Vagina (tissue), 2 donors: ENCODE measurements around the gene PNMA8C. TPM values are rescaled to one million over a fixed set of nuclear protein-coding genes. Genes with fewer than 3 reads are reported as not detected.

Experiments
- DNase-seq, 2 donors: peaks; one replicate each; pipeline ENCODE4 v3.0.0-alpha.2; 2017; ENCODE audit errors: extremely low spot score in 2 of 2
- H3K27ac ChIP-seq: fragments of 200-600 bp; sonication (generic); one replicate; pipeline ENCODE4 v1.5.1; 2019
- H3K27me3 ChIP-seq: fragments of 200-600 bp; sonication (generic); one replicate; pipeline ENCODE4 v1.5.1; 2019
- H3K36me3 ChIP-seq, 2 donors: fragments of 200-600 bp; sonication (generic); one replicate each; pipeline ENCODE4 v1.5.1; 2017 to 2019
- H3K4me1 ChIP-seq: fragments of 200-600 bp; sonication (generic); one replicate; pipeline ENCODE4 v1.5.1; 2019
- H3K4me3 ChIP-seq, 2 donors: fragments of 200-600 bp; sonication (generic); 1 replicate in 1 of 2; 2 replicates in 1 of 2; pipeline ENCODE4 v1.5.1; 2016 to 2019
- H3K9me3 ChIP-seq: fragments of 200-600 bp; sonication (generic); one replicate; pipeline ENCODE4 v1.5.1; 2019
- POLR2A ChIP-seq, 2 donors: fragments of 450-650 bp; IDR thresholded peaks; one replicate each; pipeline ENCODE4 v1.6.1; 2017; ENCODE audit warnings: antibody characterized with exemption in 2 of 2, mild to moderate bottlenecking in 2 of 2, moderate library complexity in 2 of 2
- POLR2AphosphoS5 ChIP-seq, 2 donors: sonication (generic); formaldehyde crosslinking; IDR thresholded peaks; one replicate each; pipeline ENCODE4 v1.9.0; 2017; ENCODE audit warnings: antibody characterized with exemption in 2 of 2, mild to moderate bottlenecking in 2 of 2, low read depth in 1 of 2; ENCODE audit not compliant: insufficient read depth in 1 of 2
- intact Hi-C: fragments of 100-400 bp; cut with DNase I; formaldehyde crosslinking; loops from one replicate; pipeline ENCODE4 v1.15.1; 2023
- total RNA-seq: library from RNA; depleted of rRNA; stranded (reverse); fragments of >200 nt; gene quantifications from one replicate; pipeline ENCODE4 v1.2.3, GENCODE V29; 2016
- TF ChIP-seq, protein P1 (sequence below), 3 experiments: fragments of 450-650 bp in 2 of 3; fragments of 200-600 bp in 1 of 3; sonication (generic) in 1 of 3; IDR thresholded peaks; one replicate each; pipeline ENCODE4 v1.5.1; 2017 to 2019; ENCODE audit warnings: antibody characterized with exemption in 3 of 3, mild to moderate bottlenecking in 2 of 3, moderate library complexity in 2 of 3

PNMA8C gene
- total RNA-seq, 1 donor from 2014 or later = 0.25 TPM

DNA sequence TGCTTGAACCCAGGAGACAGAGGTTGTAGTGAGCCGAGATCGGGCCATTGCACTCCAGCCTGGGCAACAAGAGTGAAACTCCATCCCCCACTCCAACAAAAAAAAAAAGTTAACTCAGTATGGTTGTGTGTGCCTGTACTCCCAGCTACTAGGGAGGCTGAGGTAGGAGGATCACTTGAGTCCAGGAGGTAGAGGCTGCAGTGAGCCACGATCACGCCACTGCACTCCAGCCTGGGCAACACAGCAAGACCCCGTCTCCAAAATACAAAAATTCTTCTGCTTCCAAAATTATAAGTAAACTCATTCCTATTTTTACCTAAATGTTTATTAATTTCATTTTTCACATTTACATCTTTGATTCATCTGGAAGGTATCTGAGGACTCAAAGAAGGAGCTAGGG lies 28.2 kb upstream of the PNMA8C start:
- Histone ChIP-seq H3K4me3 (no peak overlapping the region), H3K9me3 (no peaks in the 10 kb centered on the region), H3K4me1 (no peaks in the 10 kb centered on the region), H3K27ac (no peak overlapping the region), H3K36me3 (no peaks in the 10 kb centered on the region), H3K27me3 (no peaks in the 10 kb centered on the region)
- TF ChIP-seq POLR2A (IDR thresholded peaks at IDR 0.05) = no peak
- TF ChIP-seq, protein P1, sequence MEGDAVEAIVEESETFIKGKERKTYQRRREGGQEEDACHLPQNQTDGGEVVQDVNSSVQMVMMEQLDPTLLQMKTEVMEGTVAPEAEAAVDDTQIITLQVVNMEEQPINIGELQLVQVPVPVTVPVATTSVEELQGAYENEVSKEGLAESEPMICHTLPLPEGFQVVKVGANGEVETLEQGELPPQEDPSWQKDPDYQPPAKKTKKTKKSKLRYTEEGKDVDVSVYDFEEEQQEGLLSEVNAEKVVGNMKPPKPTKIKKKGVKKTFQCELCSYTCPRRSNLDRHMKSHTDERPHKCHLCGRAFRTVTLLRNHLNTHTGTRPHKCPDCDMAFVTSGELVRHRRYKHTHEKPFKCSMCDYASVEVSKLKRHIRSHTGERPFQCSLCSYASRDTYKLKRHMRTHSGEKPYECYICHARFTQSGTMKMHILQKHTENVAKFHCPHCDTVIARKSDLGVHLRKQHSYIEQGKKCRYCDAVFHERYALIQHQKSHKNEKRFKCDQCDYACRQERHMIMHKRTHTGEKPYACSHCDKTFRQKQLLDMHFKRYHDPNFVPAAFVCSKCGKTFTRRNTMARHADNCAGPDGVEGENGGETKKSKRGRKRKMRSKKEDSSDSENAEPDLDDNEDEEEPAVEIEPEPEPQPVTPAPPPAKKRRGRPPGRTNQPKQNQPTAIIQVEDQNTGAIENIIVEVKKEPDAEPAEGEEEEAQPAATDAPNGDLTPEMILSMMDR (IDR thresholded peaks at IDR 0.05) = no peak
- TF ChIP-seq POLR2AphosphoS5 (IDR thresholded peaks at IDR 0.05; ENCODE audit: insufficient read depth in 1 of 2, low read depth in 1 of 2) = no peak
- DNase-seq = no peak
- intact Hi-C loops = no loop called here

DNA sequence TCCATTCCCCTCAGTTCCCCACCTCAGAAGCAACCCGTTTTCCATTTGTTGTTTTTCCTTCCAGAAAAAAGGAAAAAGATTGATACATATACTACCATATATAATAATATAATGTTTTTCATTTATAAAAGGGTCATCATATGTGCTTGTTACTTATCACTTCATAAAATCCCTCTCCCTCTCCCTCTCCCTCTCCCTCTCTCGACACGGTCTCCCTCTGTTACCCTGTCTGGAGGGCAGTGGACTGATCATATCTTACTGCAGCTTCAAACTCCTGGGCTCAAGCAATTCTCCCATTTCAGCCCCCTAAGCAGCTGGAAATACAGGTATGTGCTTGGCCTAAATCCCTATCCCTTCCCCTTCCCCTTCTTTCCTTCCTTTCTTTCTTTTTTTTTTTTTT lies 25.5 kb upstream of the PNMA8C start:
- Histone ChIP-seq H3K27ac (no peak overlapping the region), H3K4me1 (no peaks in the 10 kb centered on the region), H3K27me3 (no peaks in the 10 kb centered on the region), H3K9me3 (no peaks in the 10 kb centered on the region), H3K4me3 (no peak overlapping the region), H3K36me3 (no peaks in the 10 kb centered on the region)
- TF ChIP-seq POLR2A (IDR thresholded peaks at IDR 0.05) = no peak
- no peak for DNase-seq
- intact Hi-C loops = no loop called here

DNA sequence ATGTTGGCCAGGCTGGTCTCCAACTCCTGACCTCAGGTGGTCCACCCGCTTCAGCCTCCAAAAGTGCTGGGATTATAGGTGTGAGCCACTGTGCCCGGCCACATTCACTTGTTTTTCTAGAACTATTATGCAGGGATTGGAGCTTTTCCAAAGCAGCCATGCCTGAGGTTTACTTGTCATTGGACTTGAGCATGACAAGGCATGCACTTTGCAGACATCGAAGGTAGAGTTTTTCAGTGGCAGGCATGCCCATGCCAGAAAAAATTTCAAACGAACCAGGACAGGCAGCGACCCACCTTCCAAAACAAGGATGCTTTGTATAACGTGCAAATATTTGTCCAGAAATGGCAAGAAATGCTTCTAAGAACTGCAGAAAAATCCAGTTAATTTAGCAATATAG lies 24.9 kb upstream of the PNMA8C start:
- DNase-seq = no peak
- Histone ChIP-seq H3K9me3 (no peaks in the 10 kb centered on the region), H3K27me3 (no peaks in the 10 kb centered on the region), H3K4me3 (no peak overlapping the region), H3K36me3 (no peaks in the 10 kb centered on the region), H3K4me1 (no peaks in the 10 kb centered on the region), H3K27ac (no peak overlapping the region)
- intact Hi-C loops = no loop called here
- no peak for TF ChIP-seq POLR2A (IDR thresholded peaks at IDR 0.05)
- TF ChIP-seq, protein P1 (IDR thresholded peaks at IDR 0.05) = no peak
- TF ChIP-seq POLR2AphosphoS5 (IDR thresholded peaks at IDR 0.05; ENCODE audit: insufficient read depth in 1 of 2, low read depth in 1 of 2) = no peak

DNA sequence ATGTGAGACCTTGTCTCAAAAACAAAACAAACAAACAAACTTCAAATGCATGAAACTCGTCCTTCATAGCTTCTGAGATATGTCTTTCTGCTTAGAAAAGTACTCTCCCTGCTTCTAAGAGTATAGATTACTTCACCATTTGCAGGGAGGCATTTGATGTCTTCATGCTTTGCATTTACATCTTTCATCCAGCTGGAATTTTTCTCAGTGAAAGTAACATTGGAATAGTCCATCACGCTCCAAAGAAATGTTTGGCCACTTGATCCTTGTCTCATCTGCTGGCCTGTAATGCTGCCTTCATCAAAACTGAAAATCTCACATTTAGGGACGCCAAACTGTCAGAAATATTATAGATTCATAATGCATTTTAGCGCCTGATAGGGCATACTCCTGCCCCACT lies 23.4 kb upstream of the PNMA8C start:
- Histone ChIP-seq H3K4me1 (no peaks in the 10 kb centered on the region), H3K4me3 (no peak overlapping the region), H3K36me3 (no peaks in the 10 kb centered on the region), H3K27ac (no peak overlapping the region), H3K9me3 (no peaks in the 10 kb centered on the region), H3K27me3 (no peaks in the 10 kb centered on the region)
- DNase-seq = no peak
- intact Hi-C loops = no loop called here
- TF ChIP-seq, protein P1 (IDR thresholded peaks at IDR 0.05) = no peak
- no peak for TF ChIP-seq POLR2AphosphoS5 (IDR thresholded peaks at IDR 0.05; ENCODE audit: insufficient read depth in 1 of 2, low read depth in 1 of 2)
- TF ChIP-seq POLR2A (IDR thresholded peaks at IDR 0.05) = no peak

DNA sequence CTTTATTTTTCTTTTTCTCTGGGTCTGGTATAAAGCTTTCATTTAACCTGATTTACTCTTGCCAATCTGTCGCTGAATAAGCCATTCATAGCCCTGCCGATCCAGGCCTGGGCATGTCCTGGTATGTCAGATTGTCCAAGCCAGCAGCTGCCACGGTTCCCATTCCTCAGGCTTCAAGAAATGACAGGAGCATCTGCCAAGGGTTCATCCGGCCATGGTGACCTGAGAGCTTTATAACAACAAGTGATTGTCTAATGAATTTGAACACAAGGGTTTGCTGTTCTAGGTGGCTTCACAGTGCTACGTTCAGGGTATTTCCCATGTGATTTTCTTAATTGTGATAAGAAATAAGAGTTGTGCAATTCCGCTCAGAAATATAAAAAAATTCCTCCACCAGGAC lies 22.6 kb upstream of the PNMA8C start:
- no peaks in the 10 kb centered on the region for H3K27me3 ChIP-seq
- no peak overlapping the region for H3K4me3 ChIP-seq
- no peak for DNase-seq
- TF ChIP-seq POLR2AphosphoS5 (IDR thresholded peaks at IDR 0.05; ENCODE audit: insufficient read depth in 1 of 2, low read depth in 1 of 2) (no peak), POLR2A (IDR thresholded peaks at IDR 0.05) (no peak)
- TF ChIP-seq, protein P1 (IDR thresholded peaks at IDR 0.05) = no peak
- no peaks in the 10 kb centered on the region for H3K9me3 ChIP-seq
- intact Hi-C loops = no loop called here
- H3K4me1 ChIP-seq = no peaks in the 10 kb centered on the region
- H3K27ac ChIP-seq = no peak overlapping the region
- H3K36me3 ChIP-seq = no peaks in the 10 kb centered on the region

DNA sequence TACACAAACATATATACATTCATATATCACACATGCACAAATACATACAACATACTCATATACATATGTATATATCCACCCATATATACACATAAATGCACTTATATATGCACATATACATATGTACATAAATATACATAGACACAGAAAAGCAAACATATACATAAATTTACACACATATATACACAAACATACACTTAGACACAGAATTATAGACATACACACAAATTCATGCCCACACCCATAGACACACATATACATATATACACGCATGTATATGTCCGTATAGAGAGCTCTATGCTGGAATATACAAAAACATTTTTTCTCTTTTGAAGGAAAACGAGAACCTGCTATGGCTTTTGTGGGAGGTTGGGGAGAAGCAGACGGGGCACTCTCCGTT lies 22.0 kb upstream of the PNMA8C start:
- Histone ChIP-seq H3K4me1 (no peaks in the 10 kb centered on the region), H3K36me3 (no peaks in the 10 kb centered on the region), H3K27me3 (no peaks in the 10 kb centered on the region), H3K4me3 (no peak overlapping the region), H3K9me3 (no peaks in the 10 kb centered on the region), H3K27ac (no peak overlapping the region)
- DNase-seq = no peak
- TF ChIP-seq POLR2A (IDR thresholded peaks at IDR 0.05) = no peak
- TF ChIP-seq POLR2AphosphoS5 (IDR thresholded peaks at IDR 0.05; ENCODE audit: insufficient read depth in 1 of 2, low read depth in 1 of 2) = no peak
- TF ChIP-seq, protein P1 (IDR thresholded peaks at IDR 0.05) = no peak
- intact Hi-C loops = no loop called here
